Ramos (cell line): ENCODE measurements around the gene GPR108.
"Not testable (repeated sequence)": the region's sequence is repeated elsewhere in the genome, so short reads cannot be mapped to it uniquely, and the experiment has no call there.

Source experiments
- in situ Hi-C: fragments of 300-500 bp; cut with MboI; formaldehyde crosslinking; loops from one replicate; pipeline ENCODE4 v1.14.3; 2022; ENCODE audit warnings: low sequenced_read_pairs; ENCODE audit not compliant: unreplicated experiment

The GPR108 gene

GRCh38 chr19:6711605-6712004, 25.8 kb downstream of the GPR108 start:
- in situ Hi-C loops = no loop called here

- in situ Hi-C loops = no loop called here
These were observed 26.4 kb downstream of the GPR108 start for GRCh38 chr19:6711078-6711361.

GRCh38 chr19:6710273-6711077, 26.9 kb downstream of the GPR108 start:
- in situ Hi-C loops = no loop called here

DNA sequence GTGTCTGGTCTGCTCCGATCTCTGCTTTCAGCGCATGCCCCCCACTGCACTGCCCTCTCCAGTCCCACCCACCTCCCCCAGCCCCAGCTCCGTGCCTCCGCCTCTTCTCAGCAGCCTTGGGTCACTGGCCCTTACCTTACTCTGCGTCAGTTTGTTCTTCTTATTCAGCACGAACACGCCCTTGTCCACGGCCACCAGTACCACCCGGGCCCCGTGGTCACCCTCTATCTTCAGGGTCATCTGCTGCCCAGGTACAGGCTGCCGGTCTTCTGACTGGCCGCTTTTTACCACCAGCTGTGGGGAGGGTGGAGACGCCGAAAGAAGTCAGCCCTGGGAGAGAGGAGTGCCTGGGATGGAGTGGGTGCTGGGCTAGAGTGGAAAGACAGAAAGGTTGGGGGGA, 27.8 kb downstream of the GPR108 start:
- in situ Hi-C loops = no loop called here

DNA sequence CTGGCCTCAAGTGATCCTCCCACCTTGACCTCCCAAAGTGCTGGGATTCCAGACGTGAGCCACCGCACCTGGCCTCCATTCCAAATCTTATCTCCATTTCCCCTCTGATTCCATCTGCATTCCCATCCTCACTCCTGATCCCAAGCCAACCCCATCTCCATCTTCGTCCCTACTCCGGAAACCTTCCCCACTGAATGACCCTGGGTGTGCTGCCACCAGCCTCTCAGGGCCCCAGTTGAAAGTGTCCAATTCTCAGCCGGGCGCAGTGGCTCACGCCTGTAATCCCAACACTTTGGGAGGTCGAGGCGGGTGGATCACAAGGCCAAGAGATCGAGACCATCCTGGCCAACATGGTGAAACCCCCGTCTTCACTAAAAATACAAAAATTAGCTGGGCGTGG, 28.5 kb downstream of the GPR108 start:
- in situ Hi-C loops = not testable (repeated sequence)

DNA sequence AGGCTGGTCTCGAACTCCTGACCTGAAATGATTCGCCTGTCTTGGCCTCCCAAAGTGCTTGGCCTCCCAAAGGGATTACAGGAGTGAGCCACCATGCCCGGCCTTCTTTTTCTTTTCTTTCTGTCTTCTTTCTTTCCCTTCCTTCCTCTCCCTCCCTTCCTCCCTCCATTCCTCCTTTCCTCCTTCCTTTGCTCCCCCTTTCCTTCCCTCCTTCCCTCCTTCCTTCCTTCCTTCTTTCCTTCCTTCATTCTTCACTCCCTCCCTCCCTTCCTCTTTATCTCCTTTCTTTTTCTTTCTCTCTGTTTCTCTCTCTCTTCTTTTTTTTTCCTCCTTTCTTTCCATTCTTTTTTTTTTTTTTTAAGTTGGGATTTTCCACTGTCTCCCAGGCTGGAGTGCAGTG, 29.0 kb downstream of the GPR108 start:
- in situ Hi-C loops = no loop called here

GRCh38 chr19:6707658-6708018, 29.7 kb downstream of the GPR108 start:
- in situ Hi-C loops = no loop called here

DNA sequence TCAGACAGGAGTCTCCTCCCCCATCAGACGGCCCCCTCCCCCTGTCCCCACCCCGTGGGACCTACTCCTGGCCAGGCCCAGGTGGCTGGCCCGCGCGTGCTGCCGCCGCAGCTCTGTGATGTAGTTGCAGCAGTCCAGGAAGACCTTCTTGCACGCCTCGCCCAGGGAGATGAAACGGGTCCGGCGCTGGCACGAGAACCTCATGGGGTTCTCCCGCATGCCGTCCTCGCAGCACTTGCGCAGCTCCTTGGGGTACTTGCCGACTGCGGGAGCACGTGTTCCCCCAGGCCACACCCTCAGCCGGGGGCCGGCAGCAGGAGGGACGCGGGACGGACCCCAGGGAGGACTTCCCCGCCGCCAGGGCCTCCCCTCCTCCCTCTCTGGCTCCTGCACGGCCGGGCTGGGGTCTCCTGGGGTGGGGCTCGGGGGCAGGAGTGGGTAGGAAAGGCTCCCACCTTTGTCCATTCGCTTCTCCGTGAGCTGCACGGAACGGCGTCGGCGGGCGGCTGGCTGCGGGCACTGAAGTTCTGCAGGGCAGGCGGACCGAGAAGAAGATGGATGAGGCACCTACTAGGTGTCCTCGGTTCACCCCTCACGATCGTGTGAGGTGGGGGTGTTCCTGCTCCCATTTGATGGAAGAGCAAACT, 30.2 kb downstream of the GPR108 start:
- in situ Hi-C loops = no loop called here

GRCh38 chr19:6706633-6706958, 30.8 kb downstream of the GPR108 start:
- in situ Hi-C loops = no loop called here

GRCh38 chr19:6705931-6706632, 31.3 kb downstream of the GPR108 start:
- in situ Hi-C loops = no loop called here

- in situ Hi-C loops = no loop called here
These were observed 36.6 kb downstream of the GPR108 start for GRCh38 chr19:6700586-6701316.

GRCh38 chr19:6699935-6700334, 37.4 kb downstream of the GPR108 start:
- in situ Hi-C loops = no loop called here

GRCh38 chr19:6697291-6697690, 40.1 kb downstream of the GPR108 start:
- in situ Hi-C loops = no loop called here

DNA sequence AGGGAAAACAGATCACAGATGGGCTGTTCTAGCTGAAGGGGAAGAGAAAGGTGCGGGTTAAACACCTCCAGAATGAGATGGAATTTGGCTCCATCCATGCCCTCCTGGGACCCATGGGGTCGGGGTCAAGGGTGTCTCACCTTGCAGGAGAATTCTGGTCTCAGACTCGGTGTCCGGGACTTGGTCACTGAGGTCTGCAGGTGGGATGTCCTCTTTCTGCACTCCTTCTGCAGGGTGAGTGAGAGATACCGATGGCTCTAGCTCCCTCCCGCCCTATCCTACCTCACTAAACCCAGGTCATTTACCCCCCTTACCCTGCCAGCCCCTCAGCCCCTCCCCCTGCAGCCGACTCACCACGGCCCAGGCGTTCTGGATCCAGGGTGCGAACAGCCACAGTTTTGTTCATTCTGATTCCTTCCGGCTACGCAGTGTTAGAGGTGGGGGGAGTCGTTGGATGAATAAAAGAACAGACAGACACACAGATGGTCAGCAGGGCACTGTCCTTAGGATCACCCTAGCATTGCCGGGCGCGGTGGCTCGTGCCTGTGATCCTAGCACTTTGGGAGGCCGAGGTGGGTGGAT, 41.0 kb downstream of the GPR108 start:
- in situ Hi-C loops = no loop called here

GRCh38 chr19:6694147-6694815, 43.1 kb downstream of the GPR108 start:
- in situ Hi-C loops = no loop called here

GRCh38 chr19:6693681-6694080, 43.7 kb downstream of the GPR108 start:
- in situ Hi-C loops = no loop called here

DNA sequence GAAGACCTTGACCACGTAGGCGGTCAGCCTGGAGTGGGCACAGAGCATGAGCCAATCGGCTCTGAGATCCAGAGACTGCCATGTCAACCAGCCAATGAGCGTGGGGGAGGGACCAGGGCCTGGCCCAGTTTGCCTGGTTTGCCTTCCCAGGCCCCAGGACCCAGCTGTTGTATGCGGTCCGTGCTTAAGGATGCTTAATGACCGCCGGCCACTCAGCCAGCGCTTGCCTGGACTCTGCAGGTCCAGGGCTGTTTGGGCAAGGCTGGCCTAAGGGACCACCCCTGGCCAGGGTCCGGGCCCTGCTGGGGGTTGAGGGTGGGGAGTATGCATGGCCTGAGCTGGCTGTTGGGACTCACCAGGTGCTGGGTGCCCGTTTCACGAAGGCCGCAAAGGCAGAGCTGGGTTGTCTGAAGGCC, 44.3 kb downstream of the GPR108 start:
- in situ Hi-C loops = no loop called here

- in situ Hi-C loops = no loop called here
These were observed 45.4 kb downstream of the GPR108 start for GRCh38 chr19:6692027-6692426.

GRCh38 chr19:6691342-6691741, 46.0 kb downstream of the GPR108 start:
- in situ Hi-C loops = no loop called here
